ENCODE results near the gene TSPAN19.

Gene TSPAN19

DNA sequence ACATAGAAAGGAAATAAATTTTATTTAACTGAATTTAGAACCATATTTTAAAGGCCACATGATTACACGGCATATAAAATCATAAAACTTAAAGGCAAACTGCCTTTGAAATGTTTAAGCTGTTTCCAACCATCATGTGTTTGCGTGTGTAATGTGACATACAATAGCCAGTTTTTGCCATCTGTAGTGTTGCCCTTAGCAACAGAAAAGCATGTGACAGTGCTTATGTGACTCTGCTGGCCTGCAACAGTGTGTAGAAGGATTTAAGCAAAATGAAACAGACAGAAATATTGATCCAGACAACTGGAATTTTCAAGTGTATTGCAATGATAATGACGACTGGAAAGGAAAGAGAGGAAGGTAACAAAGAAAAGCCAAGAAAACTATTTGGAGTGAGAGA is 49.5 kb downstream of the TSPAN19 start:
- Histone ChIP-seq H3K27ac (no peak overlapping the region), H3K4me3 (no peak overlapping the region)
- TF ChIP-seq, protein P1, sequence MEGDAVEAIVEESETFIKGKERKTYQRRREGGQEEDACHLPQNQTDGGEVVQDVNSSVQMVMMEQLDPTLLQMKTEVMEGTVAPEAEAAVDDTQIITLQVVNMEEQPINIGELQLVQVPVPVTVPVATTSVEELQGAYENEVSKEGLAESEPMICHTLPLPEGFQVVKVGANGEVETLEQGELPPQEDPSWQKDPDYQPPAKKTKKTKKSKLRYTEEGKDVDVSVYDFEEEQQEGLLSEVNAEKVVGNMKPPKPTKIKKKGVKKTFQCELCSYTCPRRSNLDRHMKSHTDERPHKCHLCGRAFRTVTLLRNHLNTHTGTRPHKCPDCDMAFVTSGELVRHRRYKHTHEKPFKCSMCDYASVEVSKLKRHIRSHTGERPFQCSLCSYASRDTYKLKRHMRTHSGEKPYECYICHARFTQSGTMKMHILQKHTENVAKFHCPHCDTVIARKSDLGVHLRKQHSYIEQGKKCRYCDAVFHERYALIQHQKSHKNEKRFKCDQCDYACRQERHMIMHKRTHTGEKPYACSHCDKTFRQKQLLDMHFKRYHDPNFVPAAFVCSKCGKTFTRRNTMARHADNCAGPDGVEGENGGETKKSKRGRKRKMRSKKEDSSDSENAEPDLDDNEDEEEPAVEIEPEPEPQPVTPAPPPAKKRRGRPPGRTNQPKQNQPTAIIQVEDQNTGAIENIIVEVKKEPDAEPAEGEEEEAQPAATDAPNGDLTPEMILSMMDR (IDR thresholded peaks at IDR 0.05), result no peak
- no peak for DNase-seq (ENCODE audit: low spot score)

DNA sequence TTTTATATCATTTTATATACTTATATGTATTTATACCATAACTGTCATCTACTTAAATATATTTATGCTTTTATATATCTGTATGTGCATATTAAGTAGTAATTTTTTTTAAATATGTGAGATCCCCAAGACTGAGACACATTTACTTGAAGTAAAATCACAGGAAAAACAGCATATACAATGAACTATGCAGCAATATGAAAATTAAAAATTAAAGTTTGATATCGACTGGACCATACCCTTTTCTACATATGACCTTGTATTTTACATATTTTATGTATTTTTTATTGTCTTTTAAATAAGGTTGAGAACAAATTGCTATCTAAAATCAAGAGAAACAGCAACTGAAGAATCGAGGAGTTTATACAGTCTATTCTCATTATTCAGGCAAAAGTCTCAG is 50.0 kb downstream of the TSPAN19 start:
- H3K4me3 ChIP-seq, result no peak overlapping the region
- TF ChIP-seq, protein P1 (IDR thresholded peaks at IDR 0.05), result no peak
- no peak for DNase-seq (ENCODE audit: low spot score)
- H3K27ac ChIP-seq, result no peak overlapping the region

DNA sequence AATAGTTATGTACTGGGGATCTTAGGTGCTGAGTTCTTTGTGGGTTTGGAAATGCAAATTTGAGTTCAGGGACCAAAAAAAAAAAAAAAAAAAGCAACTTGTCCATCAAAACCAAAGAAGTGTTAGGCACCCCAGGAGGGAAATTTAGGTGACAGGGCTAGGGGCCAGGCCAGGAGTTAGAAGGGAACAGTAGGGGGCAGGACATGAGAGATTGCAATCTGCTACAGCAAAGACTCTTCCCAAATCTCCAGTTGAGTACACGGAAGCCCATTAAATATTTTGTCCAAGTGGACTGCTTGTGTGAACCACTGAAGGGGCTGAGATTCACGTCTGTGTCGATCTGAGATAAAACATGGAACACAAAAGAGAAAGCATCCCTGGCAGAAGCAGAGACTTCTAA is 52.8 kb downstream of the TSPAN19 start:
- Histone ChIP-seq H3K27ac (no peak overlapping the region), H3K4me3 (no peak overlapping the region)
- DNase-seq (ENCODE audit: low spot score), result no peak
- TF ChIP-seq, protein P1 (IDR thresholded peaks at IDR 0.05), result no peak

DNA sequence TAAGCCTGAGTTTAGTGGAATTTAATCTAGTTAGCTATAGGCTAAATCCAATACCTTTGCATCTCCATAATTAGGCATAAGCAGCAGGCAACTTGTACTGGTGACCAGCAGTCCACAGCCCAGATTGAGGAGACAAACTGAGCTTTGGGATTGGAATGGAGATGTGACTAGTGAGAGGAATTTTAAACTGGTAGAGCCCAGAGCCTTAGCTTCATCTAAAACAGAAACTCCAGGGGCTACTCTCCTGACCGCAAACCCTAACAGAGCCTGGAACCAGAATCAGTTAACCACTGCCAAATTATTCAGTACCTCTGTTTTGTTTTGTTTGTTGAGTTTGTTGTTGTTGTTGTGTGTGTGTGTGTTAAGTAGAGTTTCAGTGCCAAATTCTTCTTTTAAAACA is 53.2 kb downstream of the TSPAN19 start:
- no peak for DNase-seq (ENCODE audit: low spot score)
- TF ChIP-seq, protein P1 (IDR thresholded peaks at IDR 0.05), result no peak
- H3K4me3 ChIP-seq, result no peak overlapping the region
- H3K27ac ChIP-seq, result no peak overlapping the region

DNA sequence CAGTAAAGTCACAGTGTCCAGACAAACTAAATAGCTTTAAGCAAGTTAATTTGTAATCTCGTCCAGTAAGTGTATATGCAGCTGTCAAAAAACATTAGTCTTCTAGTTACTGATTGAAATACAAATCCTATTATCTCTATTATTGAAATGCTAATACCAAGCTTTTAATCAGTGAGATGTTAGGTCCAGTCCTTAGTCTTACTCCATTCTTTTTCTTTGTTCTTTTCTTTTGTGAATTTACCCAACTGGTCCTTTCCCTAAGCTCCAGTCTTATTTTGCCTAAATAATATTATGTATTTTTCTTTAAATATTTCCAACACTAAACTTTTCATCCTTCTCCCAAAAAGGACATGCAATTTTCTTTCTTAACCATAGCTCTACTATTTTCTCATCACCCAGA is 57.2 kb downstream of the TSPAN19 start:
- no peak overlapping the region for H3K4me3 ChIP-seq
- TF ChIP-seq, protein P1 (IDR thresholded peaks at IDR 0.05), result no peak
- H3K27ac ChIP-seq, result no peak overlapping the region
- DNase-seq (ENCODE audit: low spot score), result no peak

DNA sequence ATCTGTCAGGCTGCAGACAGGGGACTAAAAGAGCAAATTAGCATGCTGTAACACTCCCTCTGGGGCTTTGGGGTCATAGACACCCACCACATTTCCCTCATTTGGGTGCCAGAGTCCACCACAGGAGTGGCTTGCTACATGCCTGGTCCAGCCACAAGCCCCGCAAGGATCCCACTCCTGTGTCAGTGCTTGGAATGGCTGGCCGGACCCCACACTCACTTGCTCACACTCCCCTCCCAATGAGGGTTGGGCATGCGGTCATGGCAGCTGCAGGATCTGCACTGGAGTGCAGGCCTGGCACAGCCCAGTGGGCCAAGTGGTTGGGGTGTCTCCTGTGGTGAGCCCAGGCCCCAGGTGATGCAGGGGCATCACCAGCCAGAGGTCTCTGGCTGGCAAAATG is 59.9 kb downstream of the TSPAN19 start:
- Histone ChIP-seq H3K27ac (no peak overlapping the region), H3K4me3 (no peak overlapping the region)
- peak; percentile 54 for DNase-seq (ENCODE audit: low spot score)
- TF ChIP-seq, protein P1 (IDR thresholded peaks at IDR 0.05), result no peak

DNA sequence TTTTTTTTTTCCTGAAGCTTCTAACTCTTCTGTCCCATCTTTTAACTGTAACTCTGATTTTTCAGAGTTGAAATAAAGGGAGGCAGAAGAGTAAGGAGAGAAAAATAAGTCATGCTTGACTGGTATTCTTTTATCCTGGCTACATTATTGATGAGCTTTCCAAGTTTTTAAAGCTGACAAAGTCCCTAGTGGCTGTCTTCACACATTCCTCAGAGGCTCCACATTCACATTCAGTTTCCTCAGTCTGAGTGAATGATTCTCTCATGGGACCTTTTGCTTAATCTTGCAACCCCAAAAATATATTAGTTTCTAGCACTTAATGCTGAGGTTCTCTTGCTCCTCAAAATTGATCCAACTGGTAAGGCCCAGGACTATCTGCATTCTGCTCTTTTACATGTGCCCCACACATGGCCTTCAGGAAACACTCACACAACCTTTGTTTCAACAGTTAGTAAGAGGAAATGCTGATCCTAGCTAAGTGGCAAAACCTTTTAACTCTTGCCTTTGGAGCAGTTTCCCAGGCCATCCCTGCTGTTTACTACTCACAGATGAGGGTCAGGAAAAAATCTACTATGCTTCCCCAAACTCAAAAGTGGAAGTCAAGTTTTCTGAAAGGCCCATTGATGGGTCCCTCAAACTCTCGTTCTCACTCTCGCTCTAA is 61.8 kb downstream of the TSPAN19 start:
- TF ChIP-seq, protein P1 (IDR thresholded peaks at IDR 0.05), result no peak

More for the DNA sequence above, 61.8 kb downstream of the TSPAN19 start:
- Histone ChIP-seq H3K27ac (no peak overlapping the region), H3K4me3 (no peak overlapping the region)
- DNase-seq (ENCODE audit: low spot score), result no peak

All from coronary artery (tissue), 2 donors.